HG02870 (cell line): Measurements from ENCODE around the gene NPIPA5.
"Not testable (repeated sequence)": the region's sequence is repeated elsewhere in the genome, so short reads cannot be mapped to it uniquely, and the experiment has no call there.

Source experiments
- ATAC-seq: cut with Tn5 transposase; IDR thresholded peaks from one replicate; pipeline ENCODE4 v1.9.1; 2021; ENCODE audit warnings: mild to moderate bottlenecking, moderate library complexity; ENCODE audit not compliant: unreplicated experiment

Gene NPIPA5

DNA sequence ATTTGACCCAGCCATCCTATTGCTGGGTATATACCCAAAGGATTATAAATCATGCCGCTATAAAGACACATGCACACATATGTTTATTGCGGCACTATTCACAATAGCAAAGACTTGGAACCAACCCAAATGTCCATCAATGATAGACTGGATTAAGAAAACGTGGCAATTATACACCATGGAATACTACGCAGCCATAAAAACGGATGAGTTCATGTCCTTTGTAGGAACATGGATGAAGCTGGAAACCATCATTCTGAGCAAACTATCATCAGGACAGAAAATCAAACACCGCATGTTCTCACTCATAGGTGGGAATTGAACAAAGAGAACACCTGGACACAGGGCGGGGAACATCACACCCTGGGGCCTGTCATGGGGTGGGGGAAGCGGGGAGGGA is 14.9 kb upstream of the NPIPA5 start:
- ATAC-seq: not testable (repeated sequence)

DNA sequence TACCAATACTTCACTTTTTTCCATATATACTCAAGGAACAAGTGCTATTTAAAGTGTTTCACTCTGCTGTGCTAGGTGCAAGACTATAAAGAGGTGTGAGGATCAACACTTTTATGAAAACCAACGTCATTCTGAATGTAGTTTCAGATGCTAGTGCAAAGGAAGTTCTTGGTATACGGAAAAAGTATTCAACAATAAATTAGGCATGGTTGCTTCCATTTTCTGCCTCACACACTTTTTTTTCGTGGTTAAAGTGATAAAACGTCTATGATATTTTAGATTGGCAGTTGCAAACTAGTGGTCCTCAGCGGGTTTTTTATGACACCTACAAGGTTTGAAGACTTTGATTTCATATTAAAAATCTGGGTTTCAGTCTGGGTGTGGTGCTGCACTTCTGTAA is 11.8 kb upstream of the NPIPA5 start:
- not testable (repeated sequence) for ATAC-seq

DNA sequence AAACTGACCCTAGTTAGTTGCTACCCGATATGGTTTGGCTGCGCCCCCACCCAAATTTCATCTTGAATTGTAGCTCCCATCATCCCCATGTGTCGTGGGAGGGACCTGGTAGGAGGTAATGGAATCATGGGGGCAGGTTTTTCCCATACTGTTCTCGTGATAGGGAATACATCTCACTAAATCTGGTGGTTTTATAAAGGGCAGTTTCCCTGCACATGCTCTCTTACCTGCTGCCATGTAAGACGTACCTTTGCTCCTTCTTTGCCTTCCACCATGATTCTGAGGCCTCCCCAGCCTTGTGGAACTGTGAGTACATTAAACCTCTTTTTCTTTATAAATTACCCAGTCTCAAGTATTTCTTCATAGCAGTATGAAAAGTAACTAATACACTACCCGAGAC is 10.0 kb upstream of the NPIPA5 start:
- not testable (repeated sequence) for ATAC-seq

DNA sequence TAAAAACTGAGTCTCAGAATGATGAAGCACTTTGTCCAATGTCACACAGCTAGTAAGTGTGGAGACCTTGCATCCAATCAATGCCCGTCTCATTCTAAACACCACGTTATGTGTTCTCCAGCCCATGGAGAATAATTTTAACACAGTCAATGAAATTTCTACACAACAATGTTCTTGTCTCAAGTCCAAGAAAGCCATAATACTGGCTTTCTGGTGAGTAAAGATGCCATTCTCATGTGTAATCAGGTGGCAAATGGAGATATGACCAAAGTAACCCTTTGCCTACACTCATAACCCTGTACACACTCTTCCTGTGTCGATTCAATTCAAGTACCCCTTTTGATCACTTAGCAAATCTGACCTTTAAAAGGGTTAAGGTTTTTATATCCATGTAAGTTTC is 4.7 kb upstream of the NPIPA5 start:
- ATAC-seq: not testable (repeated sequence)

DNA sequence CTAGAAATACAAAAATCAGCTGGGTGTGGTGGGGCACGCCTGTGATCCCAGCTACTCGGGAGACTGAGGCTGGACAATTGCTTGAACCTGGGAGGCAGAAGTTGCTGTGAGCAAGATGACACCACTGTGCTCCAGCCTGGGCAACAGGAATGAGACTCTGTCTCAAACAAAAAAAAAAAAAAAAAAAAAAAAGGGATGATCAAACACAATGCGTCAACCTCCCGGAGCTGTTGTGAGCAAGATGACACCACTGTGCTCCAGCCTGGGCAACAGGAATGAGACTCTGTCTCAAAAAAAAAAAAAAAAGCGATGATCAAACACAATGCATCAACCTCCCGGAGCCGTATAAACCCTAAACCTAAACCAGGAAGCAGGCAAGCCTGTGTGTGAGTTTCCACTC is 20.6 kb downstream of the NPIPA5 start:
- not testable (repeated sequence) for ATAC-seq

DNA sequence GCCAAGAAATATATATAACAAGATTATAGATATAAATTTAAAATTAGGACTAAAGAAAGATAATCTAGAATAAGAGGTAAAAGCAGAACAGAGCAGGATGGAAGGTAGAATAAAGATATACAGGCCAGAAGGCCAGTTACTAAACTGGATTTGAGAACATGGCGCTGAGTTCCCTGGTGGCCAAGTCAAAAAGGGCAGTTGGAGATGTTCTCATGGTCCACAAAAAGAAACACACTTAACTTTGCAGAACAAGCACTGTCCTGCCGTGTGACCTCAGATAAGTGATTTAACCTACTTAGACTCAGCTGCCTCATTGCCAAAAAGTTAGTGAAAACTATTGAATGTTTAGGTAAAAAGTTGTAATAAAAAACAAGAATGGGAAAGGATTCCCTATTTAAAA is 23.2 kb downstream of the NPIPA5 start:
- ATAC-seq: not testable (repeated sequence)

DNA sequence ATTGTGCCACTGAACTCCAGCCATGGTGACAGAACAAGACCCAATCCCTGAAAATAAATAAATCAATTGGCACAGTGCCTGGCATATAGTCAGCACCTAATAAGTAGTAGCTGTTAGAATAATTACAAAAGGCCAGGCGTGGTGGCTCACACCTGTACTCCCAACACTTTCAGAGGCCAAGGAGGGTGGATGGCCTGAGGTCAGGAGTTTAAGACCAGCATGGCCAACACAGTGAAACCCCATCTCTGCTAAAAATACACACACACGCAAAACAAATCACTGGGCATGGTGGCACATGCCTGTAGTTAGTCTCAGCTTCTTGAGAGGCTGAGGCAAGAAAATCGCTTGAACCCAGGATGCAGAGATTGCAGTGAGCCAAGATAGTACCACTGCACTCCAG is 25.2 kb downstream of the NPIPA5 start:
- ATAC-seq: not testable (repeated sequence)

DNA sequence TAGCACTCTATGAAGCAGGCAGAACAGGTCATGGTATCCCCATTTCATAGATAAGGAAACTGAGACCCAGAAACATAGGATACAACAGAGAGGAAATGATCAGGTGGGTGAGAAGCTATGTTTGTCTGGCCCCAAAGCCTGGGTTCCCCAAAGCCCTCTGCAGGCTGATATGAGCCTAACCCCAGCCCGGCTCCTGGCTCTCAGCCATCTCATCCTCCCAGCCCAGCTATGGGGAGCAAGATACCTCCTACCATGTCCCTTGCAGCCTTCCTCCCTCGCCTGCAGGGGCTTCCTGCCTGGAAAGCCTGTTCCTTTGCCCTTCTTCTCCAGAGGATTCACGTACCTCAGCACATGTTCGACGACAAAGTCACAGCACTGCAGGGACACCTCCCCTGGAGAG is 26.3 kb downstream of the NPIPA5 start:
- ATAC-seq: not testable (repeated sequence)

DNA sequence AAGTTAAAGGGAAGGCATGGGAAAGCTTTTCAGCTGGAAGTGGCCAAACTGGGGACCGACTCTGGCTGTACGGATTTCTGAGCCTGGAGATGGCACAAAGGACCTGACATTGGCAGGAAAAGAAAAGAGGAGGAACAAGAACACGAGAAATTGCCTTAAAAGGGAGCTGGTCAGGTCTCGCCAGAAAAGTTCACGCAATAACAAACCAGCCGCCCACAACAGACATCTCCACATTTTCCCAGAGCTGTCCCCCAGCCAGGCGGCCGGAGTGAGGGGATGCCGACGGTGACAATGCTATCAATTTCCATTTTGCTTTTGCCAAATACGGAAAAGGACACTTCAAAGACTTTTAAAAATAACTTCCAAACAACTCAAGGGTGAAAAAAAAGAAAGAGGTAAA is 26.8 kb downstream of the NPIPA5 start:
- ATAC-seq: not testable (repeated sequence)

DNA sequence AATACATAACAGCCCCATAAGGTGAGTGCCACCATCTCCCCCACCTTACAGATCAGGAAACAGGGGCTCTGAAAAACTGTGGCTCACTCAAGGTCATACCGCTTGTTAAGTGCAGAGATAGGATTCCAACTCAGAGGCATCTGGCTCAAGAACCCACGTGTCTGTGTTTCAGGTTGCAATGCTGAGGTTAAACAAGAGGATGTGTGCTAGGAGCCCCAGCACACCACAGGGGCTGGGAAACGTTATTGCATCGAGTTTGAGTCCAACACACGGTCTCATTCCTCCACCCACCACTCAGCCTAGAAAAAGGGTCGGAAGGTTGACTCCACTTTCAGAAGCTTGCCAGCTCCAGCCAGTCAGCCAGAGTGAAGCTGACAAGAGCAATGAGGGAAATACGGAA is 29.4 kb downstream of the NPIPA5 start:
- not testable (repeated sequence) for ATAC-seq

DNA sequence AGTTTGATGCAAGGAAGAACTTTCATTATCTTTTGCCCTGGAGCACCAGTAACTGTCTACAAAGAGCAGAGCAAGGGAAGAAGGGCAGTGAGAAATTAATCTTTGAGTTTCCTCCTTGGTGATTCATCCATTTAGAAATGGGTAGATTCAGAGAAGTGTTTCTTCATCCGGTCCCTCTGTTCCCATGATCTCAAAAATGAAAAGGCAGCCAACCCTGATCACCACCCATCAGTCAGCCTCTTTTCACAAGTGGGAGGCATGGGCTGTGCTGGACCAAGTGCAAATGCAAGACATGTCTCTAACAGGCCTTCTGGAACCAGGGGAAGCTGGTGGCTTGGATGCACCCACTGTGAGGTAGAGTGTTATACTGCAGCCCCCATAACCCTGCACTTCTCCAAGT is 35.8 kb downstream of the NPIPA5 start:
- not testable (repeated sequence) for ATAC-seq

DNA sequence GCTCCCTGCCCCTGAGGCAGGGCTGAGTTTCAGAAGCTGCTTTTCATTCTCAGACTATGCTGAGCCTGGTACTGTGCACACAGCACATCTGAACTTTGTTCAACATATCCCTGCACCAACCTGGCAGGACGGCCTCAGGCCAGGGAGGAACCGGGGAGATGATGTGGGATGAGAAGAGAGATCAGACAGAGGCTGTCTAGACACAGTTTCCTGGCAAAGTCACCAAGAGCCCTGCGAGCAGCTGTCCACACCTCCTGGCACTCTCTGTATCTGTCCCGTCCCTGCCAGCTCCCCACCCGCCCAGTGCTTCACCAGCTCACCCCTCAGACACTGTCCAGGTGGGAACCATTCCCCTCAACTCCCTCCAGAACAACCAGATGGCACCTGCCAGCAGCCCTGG is 39.1 kb downstream of the NPIPA5 start:
- not testable (repeated sequence) for ATAC-seq

DNA sequence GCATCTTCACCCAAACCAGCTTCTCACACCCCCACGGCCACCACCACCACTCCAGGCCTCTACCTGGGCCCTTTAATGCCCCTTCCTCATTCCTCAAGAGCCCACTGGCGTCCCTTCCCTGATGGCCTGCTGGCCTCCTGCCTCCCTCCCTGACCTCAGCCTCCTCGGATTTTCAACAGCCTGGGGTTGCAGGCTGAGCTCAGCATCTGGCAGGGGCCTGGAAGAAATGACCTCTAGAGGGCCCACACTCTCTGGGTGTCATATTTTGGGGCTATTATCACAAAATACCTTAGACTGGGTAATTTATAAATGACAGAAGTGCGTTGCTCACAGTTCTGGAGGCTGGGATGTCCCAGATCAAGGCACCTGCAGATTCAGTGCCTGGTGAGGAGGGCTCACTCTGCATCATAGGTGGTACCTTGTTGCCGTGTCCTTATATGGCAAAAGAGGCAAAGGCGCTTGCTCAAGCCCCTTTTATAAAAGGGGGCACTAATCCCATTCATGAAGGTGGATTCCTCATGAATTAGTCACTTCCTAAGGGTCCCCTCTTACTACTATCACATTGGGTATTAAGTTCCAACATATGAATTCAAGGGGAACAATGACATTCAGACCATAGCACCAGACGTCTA is 40.0 kb downstream of the NPIPA5 start:
- not testable (repeated sequence) for ATAC-seq

DNA sequence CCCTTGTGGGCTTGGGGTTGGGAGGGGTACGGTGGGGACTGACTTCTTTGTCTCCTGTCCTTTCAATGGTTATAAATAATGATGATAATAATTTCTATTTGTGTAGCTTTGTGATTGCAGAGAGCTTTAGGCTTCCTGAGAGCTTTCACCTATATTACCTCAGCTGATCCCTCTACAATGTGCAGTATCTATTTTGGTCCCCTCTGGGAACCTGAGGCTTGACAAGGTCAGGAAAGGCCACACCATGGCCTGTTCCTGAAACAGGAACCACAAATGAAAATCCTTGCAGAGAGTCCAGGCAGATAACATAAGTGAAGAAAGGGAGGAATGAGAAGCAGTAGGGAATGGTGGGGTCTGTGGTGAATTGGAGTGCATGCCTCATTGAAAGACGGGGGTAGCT is 42.5 kb downstream of the NPIPA5 start:
- not testable (repeated sequence) for ATAC-seq

DNA sequence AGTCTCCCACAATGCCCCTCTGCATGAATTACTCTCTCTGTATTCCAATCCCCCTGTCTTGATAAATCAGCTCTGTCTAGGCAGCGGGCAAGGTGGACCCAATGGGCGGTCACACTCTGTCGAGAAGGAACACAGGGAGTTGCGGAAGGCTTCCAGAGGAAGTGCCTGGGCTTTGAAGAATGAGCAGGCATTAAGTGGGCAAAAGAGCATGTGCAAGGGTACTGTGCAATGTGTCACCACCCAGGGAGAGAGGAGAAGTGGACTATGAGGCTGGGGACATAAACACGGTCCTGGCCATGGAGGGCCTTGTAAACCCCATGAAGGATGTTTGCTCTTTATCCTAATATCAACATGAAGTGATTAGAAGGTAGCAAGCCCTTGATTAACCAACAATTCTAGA is 44.1 kb downstream of the NPIPA5 start:
- not testable (repeated sequence) for ATAC-seq

DNA sequence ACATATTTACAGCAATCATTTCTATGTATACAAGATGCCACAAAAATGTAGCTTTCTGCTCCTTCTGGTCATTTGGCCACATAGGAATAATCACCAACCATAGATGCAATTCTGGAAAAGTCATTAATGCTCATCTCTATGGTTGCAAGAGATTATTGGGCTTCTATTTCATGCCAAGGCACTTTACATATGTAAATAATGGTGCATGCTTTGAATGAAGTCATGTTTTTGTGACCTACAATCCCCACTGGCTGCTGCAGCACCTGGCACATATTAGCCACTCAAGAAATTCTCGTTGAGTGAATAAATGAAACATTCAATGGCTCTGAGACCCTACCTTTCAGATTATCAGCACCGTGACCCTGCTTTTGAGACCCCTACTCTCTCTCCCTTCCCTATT is 47.1 kb downstream of the NPIPA5 start:
- not testable (repeated sequence) for ATAC-seq

DNA sequence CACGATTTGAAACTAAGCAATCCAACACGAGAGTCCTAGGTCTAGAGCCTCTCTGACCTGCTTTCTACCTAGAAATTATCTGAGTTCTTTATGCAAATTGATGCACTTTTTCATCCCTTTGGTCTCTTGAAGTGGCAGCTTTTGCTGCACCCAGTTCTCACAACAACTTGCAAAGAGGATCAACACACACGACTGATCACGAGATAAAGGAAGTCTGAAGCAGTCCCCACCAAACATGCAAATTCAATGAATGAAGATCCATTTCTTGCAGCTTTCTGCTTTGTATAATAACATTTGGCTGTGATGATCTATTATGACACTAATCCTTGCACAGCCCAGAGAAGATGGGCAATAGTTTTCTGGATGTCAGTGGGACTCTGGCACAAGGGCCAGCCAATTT is 53.1 kb downstream of the NPIPA5 start:
- ATAC-seq: not testable (repeated sequence)

DNA sequence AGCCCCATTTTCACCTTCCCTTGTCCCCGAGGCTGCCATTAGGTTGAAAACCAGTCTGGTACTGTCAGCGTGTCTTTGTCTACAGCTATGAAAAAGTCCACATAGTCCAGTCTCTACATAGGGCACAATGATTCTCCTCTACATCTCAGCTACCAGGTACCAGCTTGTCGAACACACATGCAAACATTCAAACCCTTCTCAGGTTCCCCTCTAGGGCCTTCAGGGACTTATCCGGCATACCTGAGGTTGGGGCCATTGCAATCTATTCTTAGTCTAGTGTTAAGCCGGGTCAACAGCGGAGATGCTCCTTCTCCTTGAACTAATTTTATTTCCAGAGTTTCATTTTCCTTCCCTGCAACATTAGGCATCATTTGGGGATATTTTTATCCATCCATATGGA is 54.7 kb downstream of the NPIPA5 start:
- not testable (repeated sequence) for ATAC-seq

DNA sequence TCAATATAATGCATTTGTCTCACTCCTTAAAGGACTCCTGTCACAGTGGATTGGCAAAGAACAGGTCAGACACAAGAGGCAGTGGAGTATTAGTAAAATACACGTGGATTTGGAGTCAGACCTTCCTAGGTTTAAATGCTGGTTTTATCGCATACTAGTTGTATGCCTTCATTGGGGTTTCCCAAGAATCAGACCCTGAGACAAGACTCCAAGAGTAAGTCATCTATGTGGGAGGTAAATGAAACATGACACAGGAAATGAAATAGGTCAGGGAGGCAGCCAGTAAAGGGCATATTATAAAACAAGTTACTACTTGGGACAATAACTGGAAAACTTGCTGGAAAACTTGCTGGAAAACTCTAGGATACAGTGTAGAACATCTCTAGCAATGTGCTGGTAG is 56.9 kb downstream of the NPIPA5 start:
- not testable (repeated sequence) for ATAC-seq

DNA sequence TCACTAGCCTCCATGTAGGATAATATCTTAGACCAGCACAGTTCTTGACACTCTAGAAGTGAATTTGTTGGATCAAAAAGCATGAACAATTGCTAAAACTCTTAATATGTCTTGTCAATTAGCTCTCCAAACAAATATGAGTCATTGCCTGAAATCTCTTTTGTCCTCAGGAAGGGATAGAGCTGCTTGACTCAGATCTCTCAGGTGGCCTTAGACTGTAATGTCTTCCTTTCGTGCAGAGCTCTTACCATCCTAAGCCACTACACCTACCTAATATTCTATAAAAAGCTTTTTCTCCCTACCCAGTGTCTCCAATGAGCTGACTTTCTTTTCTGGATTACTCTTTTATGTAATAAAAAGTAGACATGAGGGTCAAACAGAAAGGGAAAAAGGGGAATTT is 63.5 kb downstream of the NPIPA5 start:
- not testable (repeated sequence) for ATAC-seq
